ENCODE measurements around the gene PRM3. TPM values are rescaled to one million over a fixed set of nuclear protein-coding genes. Genes with fewer than 3 reads are reported as not detected.

The PRM3 gene
- polyA plus RNA-seq: not detected

- no peak within 1 kb of the TSS for H3K4me3 Mint-ChIP-seq
Observed at GRCh38 chr16:11272921-11273720, at the start of gene PRM3. Gene PRM3 (minus strand): TSS chr16:11273629. CDS start chr16:11273595, 34 bp downstream.

GRCh38 chr16:11322823-11323222 is 49.4 kb upstream of the PRM3 start:
- H3K4me1 Mint-ChIP-seq: peaks cover 6 to 12% of the 10 kb centered on the region in 2 donors
- no peak for DNase-seq
- peaks cover 3 to 22% (median 21%) of the 10 kb centered on the region in 3 donors for H3K27me3 Mint-ChIP-seq (ENCODE audit: low read depth in 3 of 3)
- no peaks in the 10 kb centered on the region for H3K36me3 Mint-ChIP-seq
- H3K27ac Mint-ChIP-seq: no peak overlapping the region
- peaks cover 0 to 2% (median 0%) of the 10 kb centered on the region in 6 donors for H3K9me3 Mint-ChIP-seq
- no peak overlapping the region for H3K4me3 Mint-ChIP-seq

More at GRCh38 chr16:11272921-11273720, at the start of gene PRM3:
- Mint-ChIP-seq H3K4me1 (no peaks in the 10 kb centered on the region), H3K27me3 (ENCODE audit: low read depth in 3 of 3) (peaks cover 2 to 7% (median 2%) of the 10 kb centered on the region in 3 donors), H3K36me3 (peaks cover 0 to 4% (median 3%) of the 10 kb centered on the region in 3 donors), H3K9me3 (no peaks in the 10 kb centered on the region), H3K27ac (no peak within 1 kb of the TSS)
- no peak for DNase-seq

GRCh38 chr16:11321662-11322061 is 48.2 kb upstream of the PRM3 start:
- no peak overlapping the region for H3K27ac Mint-ChIP-seq
- H3K36me3 Mint-ChIP-seq: no peaks in the 10 kb centered on the region
- peaks cover 0 to under 1% of the 10 kb centered on the region in 2 donors for H3K4me1 Mint-ChIP-seq
- no peak for DNase-seq
- H3K4me3 Mint-ChIP-seq: no peak overlapping the region
- H3K27me3 Mint-ChIP-seq (ENCODE audit: low read depth in 3 of 3): peaks cover 0 to 12% (median 11%) of the 10 kb centered on the region in 3 donors
- no peaks in the 10 kb centered on the region for H3K9me3 Mint-ChIP-seq

- H3K9me3 Mint-ChIP-seq: no peaks in the 10 kb centered on the region
- no peak overlapping the region for H3K4me3 Mint-ChIP-seq
- H3K27ac Mint-ChIP-seq: no peak overlapping the region
- peaks cover 0 to 7% (median 7%) of the 10 kb centered on the region in 3 donors for H3K27me3 Mint-ChIP-seq (ENCODE audit: low read depth in 3 of 3)
- DNase-seq: no peak
- no peaks in the 10 kb centered on the region for H3K4me1 Mint-ChIP-seq
- no peaks in the 10 kb centered on the region for H3K36me3 Mint-ChIP-seq
Observed at GRCh38 chr16:11320170-11320569, 46.7 kb upstream of the PRM3 start.

- H3K27me3 Mint-ChIP-seq (ENCODE audit: low read depth in 3 of 3): peaks cover 0 to 7% (median 2%) of the 10 kb centered on the region in 3 donors
- H3K36me3 Mint-ChIP-seq: no peaks in the 10 kb centered on the region
- no peak overlapping the region for H3K27ac Mint-ChIP-seq
- H3K4me3 Mint-ChIP-seq: no peak overlapping the region
- H3K9me3 Mint-ChIP-seq: no peaks in the 10 kb centered on the region
- no peak for DNase-seq
- no peaks in the 10 kb centered on the region for H3K4me1 Mint-ChIP-seq
Observed at GRCh38 chr16:11319529-11320146, 46.2 kb upstream of the PRM3 start.

- no peak overlapping the region for H3K27ac Mint-ChIP-seq
- DNase-seq: no peak
- peaks cover 0 to 7% (median 2%) of the 10 kb centered on the region in 3 donors for H3K27me3 Mint-ChIP-seq (ENCODE audit: low read depth in 3 of 3)
- no peaks in the 10 kb centered on the region for H3K36me3 Mint-ChIP-seq
- no peaks in the 10 kb centered on the region for H3K9me3 Mint-ChIP-seq
- no peak overlapping the region for H3K4me3 Mint-ChIP-seq
- no peaks in the 10 kb centered on the region for H3K4me1 Mint-ChIP-seq
Observed at GRCh38 chr16:11318817-11319216, 45.4 kb upstream of the PRM3 start.

- H3K4me1 Mint-ChIP-seq: peaks cover 13 to 15% of the 10 kb centered on the region in 2 donors
- peaks cover 2 to 9% (median 2%) of the 10 kb centered on the region in 3 donors for H3K27me3 Mint-ChIP-seq (ENCODE audit: low read depth in 3 of 3)
- no peak overlapping the region for H3K27ac Mint-ChIP-seq
- no peaks in the 10 kb centered on the region for H3K9me3 Mint-ChIP-seq
- no peaks in the 10 kb centered on the region for H3K36me3 Mint-ChIP-seq
- no peak for DNase-seq
- H3K4me3 Mint-ChIP-seq: no peak overlapping the region
Observed at GRCh38 chr16:11316331-11317015, 43.0 kb upstream of the PRM3 start.

GRCh38 chr16:11315510-11315909 is 42.1 kb upstream of the PRM3 start:
- no peaks in the 10 kb centered on the region for H3K9me3 Mint-ChIP-seq
- no peaks in the 10 kb centered on the region for H3K36me3 Mint-ChIP-seq
- no peak overlapping the region for H3K27ac Mint-ChIP-seq
- H3K4me3 Mint-ChIP-seq: no peak overlapping the region
- no peak for DNase-seq
- peaks cover 23 to 24% of the 10 kb centered on the region in 2 donors for H3K4me1 Mint-ChIP-seq
- peaks cover 2 to 9% (median 2%) of the 10 kb centered on the region in 3 donors for H3K27me3 Mint-ChIP-seq (ENCODE audit: low read depth in 3 of 3)

GRCh38 chr16:11314309-11314894 is 41.0 kb upstream of the PRM3 start:
- peaks cover 2 to 12% (median 3%) of the 10 kb centered on the region in 3 donors for H3K27me3 Mint-ChIP-seq (ENCODE audit: low read depth in 3 of 3)
- no peak overlapping the region for H3K4me3 Mint-ChIP-seq
- DNase-seq: no peak
- H3K27ac Mint-ChIP-seq: no peak overlapping the region
- no peaks in the 10 kb centered on the region for H3K9me3 Mint-ChIP-seq
- H3K36me3 Mint-ChIP-seq: no peaks in the 10 kb centered on the region
- peaks cover 24 to 25% of the 10 kb centered on the region in 2 donors for H3K4me1 Mint-ChIP-seq

GRCh38 chr16:11313493-11314308 is 40.3 kb upstream of the PRM3 start:
- H3K27ac Mint-ChIP-seq: peak overlapping the region in 1 of 6 donors; percentile 34
- H3K9me3 Mint-ChIP-seq: no peaks in the 10 kb centered on the region
- H3K27me3 Mint-ChIP-seq (ENCODE audit: low read depth in 3 of 3): peaks cover 2 to 10% (median 3%) of the 10 kb centered on the region in 3 donors
- DNase-seq: no peak
- H3K4me3 Mint-ChIP-seq: no peak overlapping the region
- H3K4me1 Mint-ChIP-seq: peaks cover 24 to 25% of the 10 kb centered on the region in 2 donors
- H3K36me3 Mint-ChIP-seq: no peaks in the 10 kb centered on the region

- peak overlapping the region in 1 of 5 donors; percentile 25 for H3K4me3 Mint-ChIP-seq
- H3K9me3 Mint-ChIP-seq: no peaks in the 10 kb centered on the region
- H3K27ac Mint-ChIP-seq: no peak overlapping the region
- peaks cover 24 to 25% of the 10 kb centered on the region in 2 donors for H3K4me1 Mint-ChIP-seq
- peaks cover 2 to 7% (median 3%) of the 10 kb centered on the region in 3 donors for H3K27me3 Mint-ChIP-seq (ENCODE audit: low read depth in 3 of 3)
- no peaks in the 10 kb centered on the region for H3K36me3 Mint-ChIP-seq
- peak in 1 of 3 donors; percentile 27 for DNase-seq
Observed at GRCh38 chr16:11312718-11313492, 39.5 kb upstream of the PRM3 start.

- Mint-ChIP-seq H3K4me1 (peaks cover 24 to 25% of the 10 kb centered on the region in 2 donors), H3K27me3 (ENCODE audit: low read depth in 3 of 3) (peaks cover 2 to 14% (median 7%) of the 10 kb centered on the region in 3 donors), H3K36me3 (no peaks in the 10 kb centered on the region), H3K9me3 (no peaks in the 10 kb centered on the region), H3K27ac (peak overlapping the region in 5 of 6 donors; percentile 22 to 83 (median 60)), H3K4me3 (peak overlapping the region; percentile 30 to 50 (median 35))
- DNase-seq: peak; percentile 40 to 52 (median 41)
Observed at GRCh38 chr16:11310997-11311561, 37.6 kb upstream of the PRM3 start.
